Dermis microvascular lymphatic vessel endothelial cell (primary cell): ENCODE measurements around the gene CFAP99. TPM values are rescaled to one million over a fixed set of nuclear protein-coding genes. Genes with fewer than 3 reads are reported as not detected.

Experiments
- DNase-seq, 2 donors: peaks; one replicate each; pipeline versions ENCODE4 v3.0.0 to v3.0.0-alpha.2; 2010; ENCODE audit warnings: low read depth in 2 of 2
- total RNA-seq: library from RNA; depleted of rRNA; stranded (reverse); fragments of >200 nt; gene quantifications from 2 replicates; pipeline ENCODE4 v1.2.1, GENCODE V29; 2014

Gene CFAP99
- total RNA-seq, 1 donor from 2014 or later: not detected

DNA sequence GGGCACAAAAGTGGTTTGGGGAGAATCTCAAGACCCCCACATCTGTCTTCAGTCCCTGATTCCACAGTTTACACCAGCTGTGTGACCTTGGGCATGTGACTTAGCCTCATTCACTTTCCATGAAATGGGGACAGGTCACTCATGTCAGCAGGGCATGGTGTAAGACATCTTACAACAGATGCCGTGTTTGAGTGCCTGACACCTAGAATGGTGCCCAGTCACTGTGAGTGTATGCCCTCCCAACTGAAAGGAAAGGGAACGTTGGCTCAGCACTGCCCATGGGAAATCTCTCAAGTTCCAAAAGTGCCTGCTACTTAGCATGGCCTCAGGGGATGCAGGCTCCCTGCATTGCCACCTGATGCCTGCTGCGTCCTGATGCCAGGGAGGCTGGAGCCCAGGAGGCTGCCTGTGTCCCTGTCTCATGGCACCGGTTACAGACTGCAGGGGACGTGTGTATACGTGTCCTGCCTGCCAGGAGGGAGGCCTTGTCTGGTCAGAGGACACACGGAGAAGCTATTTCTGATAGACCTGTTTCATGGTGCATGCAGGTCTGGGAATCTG lies 82.4 kb downstream of the CFAP99 start:
- no peak for DNase-seq

- no peak for DNase-seq
Observed at GRCh38 chr4:2503809-2504208, 85.1 kb downstream of the CFAP99 start.

DNA sequence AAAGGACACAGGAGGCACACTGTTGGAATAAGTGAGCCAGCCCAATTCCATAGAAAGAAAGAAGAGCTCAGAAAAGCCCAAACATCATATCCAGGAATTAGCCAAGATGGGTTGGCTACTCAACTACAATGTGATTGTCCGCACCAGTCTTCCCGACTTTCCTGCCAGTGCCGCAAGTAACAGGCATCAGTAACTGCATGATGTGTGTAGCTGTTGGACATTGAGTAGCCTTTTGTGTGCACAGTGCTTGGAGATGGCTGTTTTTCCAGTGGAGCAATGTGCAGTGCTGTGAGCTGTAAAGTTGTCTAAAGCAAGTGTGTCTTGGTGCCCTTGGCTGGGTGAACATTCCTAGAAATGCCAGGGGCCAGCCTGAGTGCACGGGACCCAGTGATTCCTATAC lies 88.5 kb downstream of the CFAP99 start:
- DNase-seq: no peak

GRCh38 chr4:2507855-2508254 lies 89.1 kb downstream of the CFAP99 start:
- DNase-seq: no peak

DNA sequence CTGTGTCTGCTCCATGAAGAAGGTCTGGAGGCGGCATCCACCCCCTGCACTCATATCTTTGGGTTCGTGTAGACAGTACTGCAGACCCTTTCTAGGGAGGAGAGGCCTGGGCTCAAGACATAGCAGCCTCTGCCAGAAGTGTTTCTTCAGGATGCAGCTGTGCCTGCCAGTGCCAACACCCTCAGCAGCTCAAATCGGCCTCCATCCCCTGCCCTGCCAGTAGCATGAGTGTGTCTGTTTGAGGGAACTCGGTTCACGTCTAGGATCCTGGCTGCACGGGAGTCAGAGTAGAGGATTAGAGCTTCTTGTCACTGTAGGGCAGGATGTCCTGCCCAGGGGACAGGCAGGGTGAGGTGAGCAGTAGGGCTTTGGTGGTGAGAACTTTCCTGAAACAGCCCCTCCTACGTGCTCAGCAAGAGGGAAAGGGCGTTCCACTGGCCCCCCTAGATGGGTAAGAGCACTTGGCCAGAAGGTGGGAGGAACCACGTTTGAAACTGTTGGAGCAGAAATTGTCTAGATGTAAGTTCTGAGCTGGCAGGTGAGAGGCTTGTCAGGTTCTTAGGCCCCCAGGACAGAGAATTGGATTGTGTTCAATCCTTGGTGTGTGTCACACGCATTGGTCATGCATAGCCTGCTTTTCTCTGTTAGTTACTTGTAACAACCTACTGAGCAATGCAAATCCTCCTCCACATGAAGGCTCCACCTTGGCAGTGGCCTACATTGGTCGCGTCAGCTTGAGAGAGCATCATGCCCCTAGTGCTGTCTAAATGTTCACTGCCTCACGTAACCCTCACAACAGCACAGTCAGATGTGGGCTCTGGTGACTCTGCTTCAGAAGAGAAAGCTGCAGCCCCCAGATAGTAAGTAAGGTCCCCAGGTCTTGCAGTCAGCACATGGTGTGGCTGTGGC lies 91.8 kb downstream of the CFAP99 start:
- DNase-seq: no peak

GRCh38 chr4:2511645-2512131 lies 92.9 kb downstream of the CFAP99 start:
- DNase-seq: no peak

Other genes with a start within 250 kb of the CFAP99 start
- gene HAUS3, start 176.8 kb upstream of the CFAP99 start, total RNA-seq: 5.8 and 7.0 TPM in 2 replicates
- gene POLN, start 176.8 kb upstream of the CFAP99 start, total RNA-seq: 1.9 TPM in 2 replicates
- gene MXD4, start 156.8 kb upstream of the CFAP99 start, total RNA-seq: 48.7 and 62.6 TPM in 2 replicates
- 1.8 and 3.5 TPM in 2 replicates for gene ZFYVE28, start 310 bp upstream of the CFAP99 start, total RNA-seq
- 31.1 and 36.9 TPM in 2 replicates for gene RNF4, start 50.2 kb downstream of the CFAP99 start, total RNA-seq
- 4.4 and 8.0 TPM in 2 replicates for gene FAM193A, start 117.7 kb downstream of the CFAP99 start, total RNA-seq